Peyer's patch (tissue), 4 donors: ENCODE data around the gene ZNF528.

Experiments used
- CTCF ChIP-seq, 6 experiments: fragments of 450-650 bp in 4 of 6; fragments of 200-600 bp in 2 of 6; sonication (generic) in 1 of 6; IDR thresholded peaks; one replicate each; pipeline ENCODE4 v1.5.1; 2017 to 2019; ENCODE audit warnings: antibody characterized with exemption in 6 of 6, mild to moderate bottlenecking in 3 of 6, moderate library complexity in 1 of 6
- POLR2A ChIP-seq, 2 donors: fragments of 450-650 bp; IDR thresholded peaks; one replicate each; pipeline ENCODE4 v1.5.1; 2017; ENCODE audit warnings: antibody characterized with exemption in 2 of 2, mild to moderate bottlenecking in 2 of 2, moderate library complexity in 2 of 2

GRCh38 chr19:52464798-52465470, 67.3 kb downstream of the ZNF528 start:
- TF ChIP-seq CTCF (IDR thresholded peaks at IDR 0.05) (no peak), POLR2A (IDR thresholded peaks at IDR 0.05) (no peak)
